HFF-Myc (cell line): ENCODE measurements around the gene VSIG10.
"Not testable (repeated sequence)": the region's sequence is repeated elsewhere in the genome, so short reads cannot be mapped to it uniquely, and the experiment has no call there.

Experiments used
- DNase-seq: peaks from one replicate; pipeline ENCODE4 v3.0.0-alpha.2; 2011; ENCODE audit warnings: low read depth; ENCODE audit errors: extremely low read depth
- H3K4me3 ChIP-seq: replicated peaks from 2 replicates; pipeline ENCODE4 v1.5.1; 2011; ENCODE audit warnings: low read depth, mild to moderate bottlenecking, control low read depth, low read length
- CTCF ChIP-seq: IDR thresholded peaks from 2 replicates; pipeline ENCODE4 v1.5.1; 2012; ENCODE audit warnings: mild to moderate bottlenecking, low read depth, low read length, control low read depth; ENCODE audit errors: missing control alignments

Gene VSIG10

GRCh38 chr12:118025168-118025567, 78.6 kb downstream of the VSIG10 start:
- H3K4me3 ChIP-seq: no peak overlapping the region
- DNase-seq: no peak
- TF ChIP-seq CTCF: no peak

- H3K4me3 ChIP-seq: no peak overlapping the region
- DNase-seq: no peak
- no peak for TF ChIP-seq CTCF
These were observed 80.4 kb downstream of the VSIG10 start for GRCh38 chr12:118023301-118023860.

GRCh38 chr12:118022728-118023109, 81.1 kb downstream of the VSIG10 start:
- DNase-seq: no peak
- TF ChIP-seq CTCF: no peak
- H3K4me3 ChIP-seq: no peak overlapping the region

GRCh38 chr12:118022097-118022727, 81.6 kb downstream of the VSIG10 start:
- H3K4me3 ChIP-seq, DNase-seq: not testable (repeated sequence)

- TF ChIP-seq CTCF: no peak
- H3K4me3 ChIP-seq: no peak overlapping the region
- DNase-seq: no peak
These were observed 83.8 kb downstream of the VSIG10 start for GRCh38 chr12:118020036-118020435.

- H3K4me3 ChIP-seq: peak overlapping the region; percentile 84
- TF ChIP-seq CTCF: no peak
- no peak for DNase-seq
These were observed 85.9 kb downstream of the VSIG10 start for GRCh38 chr12:118017926-118018325.

- H3K4me3 ChIP-seq: peak within 1 kb of the TSS; percentile 84
- TF ChIP-seq CTCF: no peak
These were observed 87.2 kb downstream of the VSIG10 start, which contains the start of gene RFC5 for GRCh38 chr12:118016424-118017264. RFC5 (plus strand) TSS chr12:118016703; CDS start chr12:118016828, 125 bp downstream.

More at GRCh38 chr12:118016424-118017264, 87.2 kb downstream of the VSIG10 start, which contains the start of gene RFC5:
- DNase-seq: peak; percentile 91
